Neuronal stem cell (in vitro differentiated cells): ENCODE data around the gene F7.
A peak's percentile ranks its signal among the peaks of the same experiment; 100 is the strongest.
"Not testable (repeated sequence)": the region's sequence is repeated elsewhere in the genome, so short reads cannot be mapped to it uniquely, and the experiment has no call there.

Experiments used
- DNase-seq: peaks from one replicate; pipeline ENCODE4 v3.0.0-alpha.2; 2013; ENCODE audit warnings: low spot score
- H2AFZ ChIP-seq: one replicate; pipeline ENCODE4 v1.6.1; 2013; ENCODE audit warnings: mild to moderate bottlenecking, low read length, inconsistent platforms
- H2AK5ac ChIP-seq: 2 replicates; pipeline ENCODE4 v1.6.1; 2013; ENCODE audit warnings: low read depth, mild to moderate bottlenecking, inconsistent platforms, low read length, moderate library complexity, mixed read lengths
- H2BK120ac ChIP-seq: 2 replicates; pipeline ENCODE4 v1.6.1; 2013; ENCODE audit warnings: low read depth, mild to moderate bottlenecking, inconsistent platforms, low read length, moderate library complexity, mixed read lengths
- H2BK12ac ChIP-seq: one replicate; pipeline ENCODE4 v1.6.1; 2013; ENCODE audit warnings: low read length, inconsistent platforms
- H2BK15ac ChIP-seq: 2 replicates; pipeline ENCODE4 v1.6.1; 2013; ENCODE audit warnings: mild to moderate bottlenecking, low read length, inconsistent platforms, mixed read lengths
- H2BK5ac ChIP-seq: one replicate; pipeline ENCODE4 v1.6.1; 2013; ENCODE audit warnings: inconsistent platforms, mild to moderate bottlenecking, low read length, moderate library complexity
- H3K14ac ChIP-seq: one replicate; pipeline ENCODE4 v1.6.1; 2013; ENCODE audit warnings: low read length, inconsistent platforms
- H3K18ac ChIP-seq: 2 replicates; pipeline ENCODE4 v1.6.1; 2013; ENCODE audit warnings: low read length, inconsistent platforms
- H3K23ac ChIP-seq: 2 replicates; pipeline ENCODE4 v1.6.1; 2013; ENCODE audit warnings: low read depth, mild to moderate bottlenecking, mixed read lengths, low read length, inconsistent platforms; ENCODE audit not compliant: poor library complexity
- H3K27ac ChIP-seq: replicated peaks from 3 replicates; pipeline ENCODE4 v1.5.1; 2013; ENCODE audit warnings: low read length, inconsistent platforms
- H3K27me3 ChIP-seq, 3 experiments: 2 replicates each; pipeline ENCODE4 v1.6.1; 2013; ENCODE audit warnings: low read length in 3 of 3, mild to moderate bottlenecking in 2 of 3, inconsistent platforms in 1 of 3, low read depth in 1 of 3, mixed read lengths in 1 of 3, moderate library complexity in 1 of 3; ENCODE audit not compliant: control insufficient read depth in 3 of 3, insufficient read depth in 3 of 3
- H3K36me3 ChIP-seq, 2 donors: replicated peaks in 1 of 2; 2 replicates each; pipeline ENCODE4 v1.6.1; 2013; ENCODE audit warnings: low read length in 2 of 2; ENCODE audit not compliant: control insufficient read depth in 2 of 2, insufficient read depth in 2 of 2
- H3K4ac ChIP-seq: 2 replicates; pipeline ENCODE4 v1.6.1; 2013; ENCODE audit warnings: inconsistent platforms, mild to moderate bottlenecking, low read length, moderate library complexity
- H3K4me1 ChIP-seq, 2 donors: 1 replicate in 1 of 2; 2 replicates in 1 of 2; pipeline ENCODE4 v1.6.1; 2013; ENCODE audit warnings: low read length in 2 of 2, low read depth in 1 of 2; ENCODE audit not compliant: control insufficient read depth in 2 of 2, insufficient read depth in 1 of 2
- H3K4me2 ChIP-seq: one replicate; pipeline ENCODE4 v1.6.1; 2013; ENCODE audit warnings: mild to moderate bottlenecking, low read length, inconsistent platforms; ENCODE audit not compliant: insufficient read depth, poor library complexity, severe bottlenecking
- H3K4me3 ChIP-seq, 2 donors: 2 replicates each; pipeline ENCODE4 v1.5.1; 2013; ENCODE audit warnings: low read length in 2 of 2, mild to moderate bottlenecking in 2 of 2, inconsistent platforms in 1 of 2, moderate library complexity in 1 of 2
- H3K79me1 ChIP-seq: one replicate; pipeline ENCODE4 v1.6.1; 2013; ENCODE audit warnings: low read depth, mild to moderate bottlenecking, inconsistent platforms, low read length, moderate library complexity
- H3K9ac ChIP-seq: one replicate; pipeline ENCODE4 v1.6.1; 2013; ENCODE audit warnings: mild to moderate bottlenecking, low read depth, low read length, inconsistent platforms; ENCODE audit not compliant: poor library complexity
- H3K9me3 ChIP-seq, 2 donors: replicated peaks in 1 of 2; 2 replicates each; pipeline versions ENCODE3 to v1.6.1; 2013; ENCODE audit warnings: low read length in 2 of 2, mild to moderate bottlenecking in 2 of 2, inconsistent platforms in 1 of 2, low read depth in 1 of 2, mixed read lengths in 1 of 2, moderate library complexity in 1 of 2; ENCODE audit not compliant: control insufficient read depth in 2 of 2, insufficient read depth in 1 of 2
- H4K8ac ChIP-seq: one replicate; pipeline ENCODE4 v1.6.1; 2013; ENCODE audit warnings: low read depth, mild to moderate bottlenecking, inconsistent platforms, low read length, moderate library complexity
- H4K91ac ChIP-seq: one replicate; pipeline ENCODE4 v1.6.1; 2013; ENCODE audit warnings: low read length, low read depth, mild to moderate bottlenecking, inconsistent platforms; ENCODE audit not compliant: poor library complexity
- WGBS, 2 donors: extraction: QIAGEN DNeasy Blood & Tissue Kit; methylation state at CpG; one replicate each; pipeline ENCODE4 v1.1.7; 2013; ENCODE audit warnings: missing lambda C conversion rate in 2 of 2, mixed read lengths in 1 of 2; ENCODE audit not compliant: insufficient read length in 2 of 2, insufficient replicate concordance in 1 of 2; ENCODE audit errors: extremely low coverage in 2 of 2; 5-methylcytosine and 5-hydroxymethylcytosine counted together

Gene F7

DNA sequence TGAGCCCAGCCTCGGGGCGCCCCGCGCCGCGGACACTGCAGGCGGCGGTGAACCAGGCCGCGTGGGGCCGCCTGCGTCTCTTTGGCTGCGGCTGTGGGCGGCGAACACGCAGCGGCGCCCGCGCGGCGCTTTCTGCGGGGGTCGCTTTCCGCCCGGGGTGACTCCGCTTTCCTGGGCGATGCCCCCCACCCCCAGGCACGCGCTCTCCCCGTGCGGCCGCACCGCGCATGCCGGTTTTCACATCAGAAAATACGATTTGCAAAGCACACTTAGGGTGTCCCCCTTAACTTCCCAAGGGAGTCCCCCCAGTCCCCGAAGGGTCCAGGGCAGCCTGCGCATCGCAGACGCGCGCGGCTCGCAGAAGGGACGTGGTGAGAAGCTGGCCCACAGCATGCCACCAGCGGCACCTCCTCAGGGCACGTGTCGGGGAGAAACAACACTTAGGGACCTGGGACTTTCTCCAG, 5.3 kb downstream of the F7 start:
- Histone ChIP-seq H2BK15ac (peak overlapping the region; percentile 71), H3K27ac (no peak overlapping the region), H4K8ac (no peak overlapping the region), H4K91ac (no peak overlapping the region), H2AFZ (no peak overlapping the region), H3K9ac (no peak overlapping the region), H3K36me3 (no peaks in the 10 kb centered on the region), H2AK5ac (no peak overlapping the region), H3K4ac (no peak overlapping the region), H3K9me3 (peaks cover 0 to 12% of the 10 kb centered on the region in 2 donors), H2BK120ac (no peak overlapping the region), H3K4me3 (peak overlapping the region in 1 of 2 donors; percentile 76), H3K4me2 (no peak overlapping the region), H3K27me3 (peaks cover 0 to 21% (median 10%) of the 10 kb centered on the region in 3 experiments), H2BK5ac (no peak overlapping the region), H3K14ac (no peak overlapping the region), H3K18ac (peak overlapping the region; percentile 96), H3K79me1 (no peaks in the 10 kb centered on the region), H3K23ac (peak overlapping the region; percentile 55), H3K4me1 (no peaks in the 10 kb centered on the region), H2BK12ac (no peak overlapping the region)
- WGBS, 2 donors: no CpG with 5 or more reads among the region's 49 CpGs
- DNase-seq: no peak

DNA sequence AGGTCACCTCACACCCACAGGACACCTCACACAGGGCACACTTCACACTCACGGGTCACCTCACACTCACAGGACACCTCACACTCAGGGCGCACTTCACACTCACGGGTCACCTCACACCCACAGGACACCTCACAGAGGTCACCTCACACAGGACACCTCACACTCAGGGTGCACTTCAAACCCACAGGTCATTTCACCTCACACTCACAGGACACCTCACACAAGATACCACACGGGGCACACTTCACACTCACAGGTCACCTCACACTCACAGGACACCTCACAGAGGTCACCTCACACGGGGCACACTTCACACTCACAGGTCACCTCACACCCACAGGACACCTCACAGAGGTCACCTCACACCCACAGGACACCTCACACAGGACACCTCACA, 6.2 kb downstream of the F7 start:
- H2AFZ ChIP-seq, H3K4ac ChIP-seq, H3K23ac ChIP-seq, H2AK5ac ChIP-seq, H2BK5ac ChIP-seq, H3K79me1 ChIP-seq, H3K4me2 ChIP-seq, H3K27ac ChIP-seq, H2BK15ac ChIP-seq, H4K91ac ChIP-seq, H3K4me1 ChIP-seq, DNase-seq, H4K8ac ChIP-seq, H3K36me3 ChIP-seq, H2BK12ac ChIP-seq, H3K18ac ChIP-seq, H3K14ac ChIP-seq, H2BK120ac ChIP-seq: not testable (repeated sequence)
- Histone ChIP-seq H3K4me3 (peak overlapping the region in 1 of 2 donors; percentile 68), H3K27me3 (peaks cover 0 to 21% (median 10%) of the 10 kb centered on the region in 3 experiments), H3K9ac (peak overlapping the region; percentile 44), H3K9me3 (peaks cover 0 to 12% of the 10 kb centered on the region in 2 donors)
- no CpG with 5 or more reads among the region's 5 CpGs for WGBS, 2 donors

DNA sequence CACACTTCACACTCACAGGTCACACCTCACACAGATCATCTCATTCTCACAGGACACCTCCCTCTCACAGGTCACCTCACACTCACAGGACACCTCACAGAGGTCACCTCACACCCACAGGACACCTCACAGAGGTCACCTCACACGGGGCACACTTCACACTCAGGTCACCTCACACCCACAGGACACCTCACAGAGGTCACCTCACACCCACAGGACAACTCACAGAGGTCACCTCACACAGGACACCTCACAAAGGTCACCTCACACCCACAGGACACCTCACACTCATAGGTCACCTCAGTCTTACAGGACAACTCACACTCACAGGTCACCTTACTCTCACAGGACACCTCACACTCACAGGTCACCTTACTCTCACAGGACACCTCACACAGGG, 6.9 kb downstream of the F7 start:
- not testable (repeated sequence) for H2AK5ac ChIP-seq, H3K9ac ChIP-seq, H3K4me3 ChIP-seq, H4K91ac ChIP-seq, H3K18ac ChIP-seq, H2BK15ac ChIP-seq, H4K8ac ChIP-seq, H3K79me1 ChIP-seq, H3K4me2 ChIP-seq, H3K14ac ChIP-seq, H3K4me1 ChIP-seq, H3K27ac ChIP-seq, H3K36me3 ChIP-seq, H2AFZ ChIP-seq, H2BK120ac ChIP-seq, H3K4ac ChIP-seq, H2BK12ac ChIP-seq, H3K23ac ChIP-seq, H2BK5ac ChIP-seq, DNase-seq
- H3K9me3 ChIP-seq: peaks cover 0 to 12% of the 10 kb centered on the region in 2 donors
- WGBS, 2 donors: no CpG with 5 or more reads among the region's 1 CpG
- H3K27me3 ChIP-seq: peaks cover 0 to 21% (median 10%) of the 10 kb centered on the region in 3 experiments

DNA sequence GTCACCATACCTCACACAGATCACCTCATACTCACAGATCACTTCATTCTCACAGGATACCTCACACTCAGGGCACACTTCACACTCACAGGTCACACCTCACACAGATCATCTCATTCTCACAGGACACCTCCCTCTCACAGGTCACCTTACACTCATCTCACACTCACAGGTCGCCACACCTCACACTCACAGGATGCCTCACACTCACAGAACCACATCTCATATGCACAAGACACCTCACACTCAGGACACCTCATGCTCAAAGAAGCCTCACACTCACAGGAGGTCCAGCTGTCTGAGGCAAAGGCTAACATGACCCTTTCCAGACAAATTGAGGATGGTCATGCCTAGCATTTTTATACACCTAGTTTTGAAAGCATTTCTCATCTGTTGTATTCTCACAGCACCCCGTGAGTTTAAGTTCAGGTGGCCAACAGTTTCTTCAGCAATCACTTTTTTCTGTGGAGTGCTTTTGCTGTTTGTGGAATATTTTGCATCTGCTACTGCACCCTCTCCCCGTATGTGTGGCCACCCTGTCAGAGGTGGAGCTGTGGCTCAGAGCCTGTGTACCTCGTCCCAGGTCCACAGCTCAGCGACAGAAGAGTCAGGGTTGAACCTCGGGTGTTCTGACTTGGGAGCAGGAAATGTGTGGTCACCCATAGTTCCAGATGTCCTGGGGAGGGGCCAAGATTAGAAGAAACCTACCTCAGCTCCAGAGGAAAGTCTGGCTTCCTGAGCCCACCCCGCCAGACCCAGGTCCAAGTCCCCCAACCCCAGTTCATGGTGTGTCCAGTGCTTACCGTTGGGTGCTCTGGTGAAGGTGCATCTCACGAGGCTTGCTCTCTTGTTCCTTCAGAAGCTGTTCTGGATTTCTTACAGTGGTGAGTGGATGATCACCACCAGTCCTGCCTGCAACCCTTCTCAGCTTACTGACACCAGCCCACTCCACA, 7.6 kb downstream of the F7 start:
- H3K23ac ChIP-seq: no peak overlapping the region
- H3K36me3 ChIP-seq: no peaks in the 10 kb centered on the region
- no peak overlapping the region for H3K4ac ChIP-seq
- H3K18ac ChIP-seq: no peak overlapping the region
- no peak overlapping the region for H3K27ac ChIP-seq
- no peak overlapping the region for H3K4me3 ChIP-seq
- H2BK120ac ChIP-seq: no peak overlapping the region
- H4K91ac ChIP-seq: no peak overlapping the region
- peaks cover 0 to 12% of the 10 kb centered on the region in 2 donors for H3K9me3 ChIP-seq
- no peak overlapping the region for H2BK12ac ChIP-seq
- H2BK15ac ChIP-seq: no peak overlapping the region
- no peak for DNase-seq
- H2AFZ ChIP-seq: no peak overlapping the region
- peaks cover 0 to 21% (median 10%) of the 10 kb centered on the region in 3 experiments for H3K27me3 ChIP-seq
- no peak overlapping the region for H3K9ac ChIP-seq
- H4K8ac ChIP-seq: no peak overlapping the region
- H2BK5ac ChIP-seq: no peak overlapping the region
- H3K4me1 ChIP-seq: peaks cover 0 to 1% of the 10 kb centered on the region in 2 donors
- WGBS, 2 donors: no CpG with 5 or more reads among the region's 9 CpGs
- no peak overlapping the region for H3K14ac ChIP-seq
- H2AK5ac ChIP-seq: no peak overlapping the region
- H3K4me2 ChIP-seq: no peak overlapping the region
- H3K79me1 ChIP-seq: no peaks in the 10 kb centered on the region
